Regular cardiac myocyte (primary cell): ENCODE results near the gene USP7. TPM values are rescaled to one million over a fixed set of nuclear protein-coding genes. Genes with fewer than 3 reads are reported as not detected.

Experiments
- total RNA-seq: library from RNA; depleted of rRNA; stranded (reverse); fragments of >200 nt; gene quantifications from 2 replicates; pipeline ENCODE4 v1.2.3, GENCODE V29; 2014

Gene USP7
- total RNA-seq = 47.1 and 77.5 TPM in 2 replicates

GRCh38 chr16:8963821-8964441 is at the start of gene USP7:
USP7 (minus strand) TSS chr16:8963906; CDS start chr16:8963285, 621 bp downstream.

GRCh38 chr16:8882041-8882617 is 81.6 kb downstream of the USP7 start, which contains the start of gene LITAFD:
LITAFD (plus strand) TSS chr16:8882351; CDS start chr16:8884356, 2,005 bp downstream.

GRCh38 chr16:8868416-8869211 is 95.1 kb downstream of the USP7 start, which contains the start of gene CARHSP1:
CARHSP1 (minus strand) TSS chr16:8869006; CDS start chr16:8859328, 9,678 bp downstream.

Other genes with a start within 250 kb of the USP7 start
- 5.6 and 10.7 TPM in 2 replicates for gene TMEM186, start 166.3 kb downstream of the USP7 start, total RNA-seq
- gene PMM2, start 166.1 kb downstream of the USP7 start, total RNA-seq = 22.3 and 24.2 TPM in 2 replicates
- 121 and 124 TPM in 2 replicates for gene CARHSP1, start 94.9 kb downstream of the USP7 start, total RNA-seq
- not detected in 2 replicates for gene LITAFD, start 81.6 kb downstream of the USP7 start, total RNA-seq
- 62.0 and 78.2 TPM in 2 replicates for gene HAPSTR1, start 127.7 kb upstream of the USP7 start, total RNA-seq